Suprapubic skin (tissue), 3 donors: ENCODE data around the gene FBLN1.

ENCODE experiments used
- EP300 ChIP-seq: sonication (generic); formaldehyde crosslinking; IDR thresholded peaks from one replicate; pipeline ENCODE4 v1.6.1; 2017; ENCODE audit warnings: antibody characterized with exemption
- TF ChIP-seq, protein P1 (sequence below), 2 donors: fragments of 200-600 bp in 1 of 2; fragments of 450-650 bp in 1 of 2; sonication (generic) in 1 of 2; IDR thresholded peaks; one replicate each; pipeline ENCODE4 v1.5.1; 2016 to 2019; ENCODE audit warnings: antibody characterized with exemption in 2 of 2, mild to moderate bottlenecking in 1 of 2, moderate library complexity in 1 of 2

DNA sequence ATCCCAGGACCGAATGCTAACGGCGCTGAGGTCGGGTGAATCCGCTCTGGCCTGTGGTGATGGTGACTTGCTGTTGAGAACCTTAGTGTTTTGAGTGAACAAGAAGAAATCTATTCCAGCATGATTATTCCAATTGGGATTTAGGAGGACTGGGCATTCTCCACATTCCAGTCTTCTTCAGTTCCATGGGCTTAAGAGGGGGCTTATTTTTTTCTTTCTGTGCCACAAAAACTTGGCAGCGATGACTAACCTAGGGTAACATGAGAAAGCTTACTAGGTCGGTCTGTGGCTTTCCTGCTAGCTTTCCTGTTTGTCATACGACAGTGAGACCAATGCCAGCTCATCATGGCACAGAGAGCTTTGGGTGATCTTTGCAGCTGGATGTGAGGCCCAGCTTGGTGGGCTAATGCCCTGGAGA lies 106.1 kb downstream of the FBLN1 start:
- no peak for TF ChIP-seq EP300
- TF ChIP-seq, protein P1, sequence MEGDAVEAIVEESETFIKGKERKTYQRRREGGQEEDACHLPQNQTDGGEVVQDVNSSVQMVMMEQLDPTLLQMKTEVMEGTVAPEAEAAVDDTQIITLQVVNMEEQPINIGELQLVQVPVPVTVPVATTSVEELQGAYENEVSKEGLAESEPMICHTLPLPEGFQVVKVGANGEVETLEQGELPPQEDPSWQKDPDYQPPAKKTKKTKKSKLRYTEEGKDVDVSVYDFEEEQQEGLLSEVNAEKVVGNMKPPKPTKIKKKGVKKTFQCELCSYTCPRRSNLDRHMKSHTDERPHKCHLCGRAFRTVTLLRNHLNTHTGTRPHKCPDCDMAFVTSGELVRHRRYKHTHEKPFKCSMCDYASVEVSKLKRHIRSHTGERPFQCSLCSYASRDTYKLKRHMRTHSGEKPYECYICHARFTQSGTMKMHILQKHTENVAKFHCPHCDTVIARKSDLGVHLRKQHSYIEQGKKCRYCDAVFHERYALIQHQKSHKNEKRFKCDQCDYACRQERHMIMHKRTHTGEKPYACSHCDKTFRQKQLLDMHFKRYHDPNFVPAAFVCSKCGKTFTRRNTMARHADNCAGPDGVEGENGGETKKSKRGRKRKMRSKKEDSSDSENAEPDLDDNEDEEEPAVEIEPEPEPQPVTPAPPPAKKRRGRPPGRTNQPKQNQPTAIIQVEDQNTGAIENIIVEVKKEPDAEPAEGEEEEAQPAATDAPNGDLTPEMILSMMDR (IDR thresholded peaks at IDR 0.05) = no peak
